HG03354 (cell line): ENCODE data around the gene LRRC61.
"Not testable (repeated sequence)": the region's sequence is repeated elsewhere in the genome, so short reads cannot be mapped to it uniquely, and the experiment has no call there.

Experiments
- ATAC-seq: cut with Tn5 transposase; IDR thresholded peaks from one replicate; pipeline ENCODE4 v1.9.1; 2021; ENCODE audit warnings: mild to moderate bottlenecking; ENCODE audit not compliant: unreplicated experiment, poor library complexity, severe bottlenecking

The LRRC61 gene, protein sequence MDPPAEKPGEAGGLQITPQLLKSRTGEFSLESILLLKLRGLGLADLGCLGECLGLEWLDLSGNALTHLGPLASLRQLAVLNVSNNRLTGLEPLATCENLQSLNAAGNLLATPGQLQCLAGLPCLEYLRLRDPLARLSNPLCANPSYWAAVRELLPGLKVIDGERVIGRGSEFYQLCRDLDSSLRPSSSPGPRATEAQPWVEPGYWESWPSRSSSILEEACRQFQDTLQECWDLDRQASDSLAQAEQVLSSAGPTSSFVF

GRCh38 chr7:150322833-150323681, at the start of gene LRRC61, which contains the start of gene ACTR3C:
TSS of gene LRRC61 (plus strand) at chr7:150323355. CDS start at chr7:150336862, 13,507 bp downstream.
TSS of gene ACTR3C (minus strand) at chr7:150323545. CDS start at chr7:150295296, 28,249 bp downstream.
- peak; percentile 72 for ATAC-seq

DNA sequence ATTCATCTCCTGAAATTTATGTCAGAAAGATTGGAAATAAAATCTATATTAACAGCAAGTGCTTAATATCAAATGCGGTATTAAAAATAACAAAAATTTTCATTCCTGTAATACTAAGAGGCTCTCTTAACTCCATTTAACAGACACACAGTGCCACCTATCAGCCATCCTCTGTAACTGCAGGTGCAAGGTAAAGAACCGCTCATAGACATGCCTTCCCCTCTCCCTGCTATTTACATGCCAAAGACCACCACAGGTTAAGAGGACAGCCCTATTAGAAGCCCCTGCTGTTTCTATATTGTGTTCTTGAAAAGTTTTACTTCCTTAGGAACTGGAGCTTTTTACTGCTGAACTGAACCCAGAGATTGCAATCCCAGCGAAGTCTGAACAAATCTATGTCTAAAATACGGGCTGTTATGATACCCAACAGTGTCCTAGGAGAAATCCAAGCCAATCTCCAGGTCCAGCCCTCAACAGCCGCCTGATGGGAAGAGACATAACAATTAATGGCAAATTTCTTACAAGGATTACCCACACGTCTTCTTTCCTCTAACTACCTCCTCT, 46.9 kb upstream of the LRRC61 start:
- ATAC-seq: peak; percentile 60

DNA sequence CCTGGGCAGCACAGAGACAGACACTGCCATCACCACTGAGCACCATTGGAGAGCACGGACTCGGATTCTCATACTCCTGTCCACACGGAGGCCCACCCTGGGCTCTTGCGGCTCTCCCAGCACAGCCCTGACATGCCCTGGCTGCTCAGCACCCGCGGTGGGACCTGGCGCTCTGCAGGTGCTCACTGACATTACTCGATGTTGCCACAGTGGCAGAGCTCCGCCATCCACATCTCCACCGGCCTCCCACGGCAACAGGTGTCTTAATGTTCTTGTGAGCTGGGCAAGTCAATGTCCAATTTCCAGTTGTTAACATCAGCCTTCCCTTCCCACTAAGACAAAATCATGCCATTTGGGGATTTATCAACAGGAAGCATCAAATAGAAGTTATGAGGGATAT, 44.8 kb upstream of the LRRC61 start:
- ATAC-seq: not testable (repeated sequence)

DNA sequence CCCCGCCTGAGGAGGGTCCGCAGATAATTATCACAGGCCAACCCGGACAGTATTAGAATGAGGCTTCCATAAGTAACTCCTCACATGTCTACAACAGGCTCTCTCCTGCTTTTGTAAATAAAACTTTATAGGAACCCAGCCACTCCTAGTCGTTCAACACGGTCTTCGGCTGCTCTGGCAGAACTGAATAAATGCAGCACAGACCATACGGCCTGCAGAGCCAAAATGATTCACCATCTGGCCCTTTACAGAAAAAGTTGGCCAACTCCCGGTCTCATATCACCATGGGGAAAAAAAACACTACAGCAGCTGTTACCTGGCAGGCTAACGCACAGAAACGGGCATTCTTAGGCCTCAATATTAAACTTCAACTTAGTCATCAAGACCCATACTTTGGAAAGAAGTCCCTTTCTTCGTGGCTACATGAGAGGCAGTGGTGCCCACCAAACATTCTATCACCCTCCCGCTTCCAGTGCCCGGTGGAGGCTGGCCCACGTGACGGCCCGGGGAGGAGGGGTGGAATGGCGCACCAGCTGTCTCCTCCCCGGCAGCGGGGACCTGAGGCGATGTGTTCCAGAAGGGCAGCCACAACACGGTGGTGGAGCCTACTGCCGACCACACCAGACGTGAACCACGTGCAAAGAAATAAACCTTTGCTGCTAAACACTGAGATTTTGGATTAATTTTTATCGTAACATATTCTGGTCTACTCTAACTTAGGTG, 41.3 kb upstream of the LRRC61 start:
- ATAC-seq: not testable (repeated sequence)

DNA sequence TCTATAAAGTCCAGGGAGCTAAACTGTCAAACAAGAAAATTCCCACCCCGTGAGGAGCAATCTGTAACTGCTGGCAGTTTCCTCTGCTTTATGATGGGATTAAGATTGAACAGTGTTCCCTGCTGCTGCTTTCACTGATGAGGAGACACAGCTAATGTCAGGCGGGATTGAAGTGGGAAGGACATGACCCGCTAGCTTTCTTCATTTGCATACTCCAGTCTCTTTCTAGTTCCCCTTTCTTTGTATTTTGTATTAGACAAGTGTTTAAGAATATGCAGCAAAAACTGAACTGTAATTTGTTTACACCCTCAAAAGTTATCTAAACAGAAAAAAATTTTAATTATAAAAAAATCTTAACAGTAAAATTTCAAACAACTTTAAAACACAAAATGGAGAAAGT, 40.0 kb upstream of the LRRC61 start:
- not testable (repeated sequence) for ATAC-seq

- ATAC-seq: not testable (repeated sequence)
Measured at GRCh38 chr7:150283608-150284007, 39.5 kb upstream of the LRRC61 start.

DNA sequence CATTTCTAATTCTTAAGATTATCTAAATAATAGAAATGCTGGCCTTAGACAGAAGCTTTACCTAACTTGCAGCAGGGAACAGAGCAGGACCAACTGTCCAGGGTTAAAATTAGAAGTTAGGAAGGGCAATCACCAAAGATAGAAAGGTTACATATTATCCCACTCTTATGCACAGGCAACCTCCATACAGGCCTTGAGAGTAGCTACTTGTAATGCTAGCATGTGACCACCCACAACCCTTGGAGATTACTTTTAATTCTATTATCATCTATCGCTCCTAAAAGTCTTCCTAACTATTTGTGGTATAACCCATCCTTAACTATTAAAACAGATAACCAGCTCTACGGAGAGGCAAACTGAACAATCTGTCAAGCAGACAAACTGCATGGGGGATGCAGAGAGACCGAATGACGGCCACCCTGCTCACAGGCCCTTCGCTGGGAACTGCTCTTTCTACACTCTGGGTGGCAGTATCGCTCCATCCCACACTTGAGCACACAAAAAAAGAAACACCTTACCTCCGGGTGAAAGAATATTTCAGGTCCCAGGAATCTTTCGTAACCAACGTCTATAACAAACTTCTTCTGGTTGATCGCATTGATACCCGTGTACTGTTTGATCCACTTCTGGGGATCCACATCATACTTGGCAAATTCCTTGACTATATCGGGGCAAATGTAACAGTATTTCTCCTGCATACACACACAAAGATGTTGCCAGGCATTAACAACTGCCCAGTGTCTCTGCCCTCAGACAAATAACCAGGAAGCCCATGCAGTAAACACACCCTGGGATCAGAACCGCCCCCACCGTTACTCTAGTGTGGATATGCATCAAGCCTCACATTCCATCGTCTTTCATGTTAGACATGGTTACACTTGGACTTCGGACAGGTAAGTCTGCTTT, 37.1 kb upstream of the LRRC61 start:
- peak; percentile 79 for ATAC-seq

DNA sequence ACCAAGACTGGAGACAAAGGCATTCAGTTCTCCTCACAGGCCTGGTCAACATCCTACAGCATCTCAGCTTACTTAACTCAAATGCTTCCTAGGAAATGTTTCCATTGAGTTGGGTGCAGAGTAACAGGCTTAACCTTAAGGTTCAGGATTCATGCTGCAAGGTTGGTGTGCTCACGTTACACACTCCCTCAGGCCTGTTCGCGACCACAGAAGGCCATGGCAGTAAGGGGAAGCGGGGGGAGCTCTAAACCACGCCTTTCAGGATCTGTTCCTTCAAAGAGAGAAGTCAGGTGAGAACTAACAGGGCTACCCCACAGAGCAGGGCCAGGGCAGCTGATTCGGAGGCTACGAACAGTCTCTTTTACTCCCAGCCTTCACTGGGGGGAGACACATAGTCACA, 35.3 kb upstream of the LRRC61 start:
- ATAC-seq: not testable (repeated sequence)

DNA sequence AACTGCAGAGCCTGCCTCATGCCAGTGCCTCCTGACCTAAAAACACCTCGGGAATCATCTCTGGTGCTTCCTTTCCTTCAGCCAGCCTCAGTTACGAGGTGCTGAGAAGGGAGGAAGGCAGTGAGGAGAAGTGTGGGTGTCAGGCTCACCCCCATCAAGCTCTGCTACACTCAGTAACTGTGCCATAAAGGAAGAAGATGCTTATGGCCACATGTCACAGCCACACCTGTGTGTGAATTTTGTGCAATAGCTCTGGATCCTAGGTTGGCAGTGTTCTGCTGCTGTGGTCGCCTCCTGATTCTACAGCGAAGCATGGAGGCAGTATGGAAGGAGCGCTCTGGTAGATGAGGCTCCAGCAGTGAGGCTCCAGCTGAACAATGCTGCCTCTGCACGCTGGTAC, 34.3 kb upstream of the LRRC61 start:
- ATAC-seq: not testable (repeated sequence)

GRCh38 chr7:150290317-150290716, 32.8 kb upstream of the LRRC61 start:
- not testable (repeated sequence) for ATAC-seq

- not testable (repeated sequence) for ATAC-seq
Measured at GRCh38 chr7:150295027-150295426, 28.1 kb upstream of the LRRC61 start.

DNA sequence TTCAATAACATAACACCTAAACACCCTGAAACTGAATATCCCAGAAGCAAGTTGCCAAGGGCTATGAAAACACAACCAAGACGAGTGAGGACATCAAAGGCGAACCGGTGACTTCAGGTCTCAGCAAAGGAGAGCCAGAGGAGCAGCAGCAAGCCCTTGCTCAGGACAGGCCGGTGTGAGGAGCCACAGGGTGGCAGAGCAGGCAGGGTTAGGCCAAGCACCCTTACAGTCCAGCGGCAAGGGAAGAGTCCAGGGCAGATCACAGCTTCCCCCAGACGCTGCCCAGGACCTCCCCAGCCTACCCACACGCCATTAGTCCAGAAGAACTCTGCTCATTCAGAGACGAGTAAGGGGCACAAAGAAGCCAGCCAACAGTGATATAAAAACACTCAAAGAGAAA, 27.5 kb upstream of the LRRC61 start:
- not testable (repeated sequence) for ATAC-seq

DNA sequence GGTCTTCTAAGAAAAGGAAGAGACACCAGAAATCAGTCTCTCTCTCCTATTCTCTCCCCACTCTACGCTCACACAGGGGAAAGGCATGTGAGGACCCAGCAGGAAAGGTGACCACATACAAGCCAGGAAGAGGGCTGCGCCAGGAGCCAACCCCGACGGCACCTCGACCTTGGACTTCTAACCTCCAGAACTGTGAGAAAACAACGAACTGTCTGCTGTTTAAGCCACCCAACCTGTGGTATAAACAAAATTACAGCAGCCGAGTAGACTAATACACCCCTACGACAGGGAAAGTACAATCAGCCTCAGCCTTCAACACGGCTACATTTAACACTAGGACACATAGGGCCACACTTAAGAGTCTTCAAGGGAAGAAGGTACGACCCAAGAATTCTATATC, 26.4 kb upstream of the LRRC61 start:
- ATAC-seq: not testable (repeated sequence)

- ATAC-seq: not testable (repeated sequence)
Measured at GRCh38 chr7:150297978-150298377, 25.2 kb upstream of the LRRC61 start.

GRCh38 chr7:150302908-150303310, 20.2 kb upstream of the LRRC61 start:
- ATAC-seq: not testable (repeated sequence)

DNA sequence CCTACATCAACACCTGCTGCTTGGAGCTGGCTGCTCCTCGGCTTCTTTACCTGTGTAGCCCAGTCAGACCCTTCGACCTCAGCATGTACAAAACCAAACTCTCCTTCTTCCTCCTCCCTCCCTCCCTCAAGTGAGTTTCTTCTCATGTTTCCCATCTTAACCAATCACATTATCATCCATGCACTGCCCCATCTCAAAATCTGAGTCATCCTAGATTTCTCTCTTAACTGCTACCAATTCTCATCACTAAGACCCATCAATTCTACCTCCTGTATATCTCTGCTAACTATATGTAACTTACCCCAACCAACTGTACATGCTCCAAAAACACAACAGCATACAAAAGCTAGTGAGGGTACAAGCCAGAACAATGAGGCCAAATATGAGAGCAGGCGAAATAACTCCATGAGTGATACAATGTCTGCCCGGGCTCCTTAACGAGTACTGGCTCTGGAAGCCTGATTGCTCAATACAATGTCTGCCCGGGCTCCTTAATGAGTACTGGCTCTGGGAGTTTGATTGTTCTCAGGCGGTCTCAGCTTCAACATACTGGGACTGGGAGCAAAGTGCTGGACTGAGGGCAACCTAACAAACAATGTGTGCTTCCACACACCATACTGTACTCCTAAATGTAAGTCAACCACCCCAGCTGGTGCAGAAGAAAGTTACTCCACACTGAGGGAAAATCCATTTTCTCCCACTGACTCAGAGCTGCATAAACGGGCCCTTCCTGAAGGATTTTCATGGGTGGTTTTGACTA, 18.5 kb upstream of the LRRC61 start:
- not testable (repeated sequence) for ATAC-seq

DNA sequence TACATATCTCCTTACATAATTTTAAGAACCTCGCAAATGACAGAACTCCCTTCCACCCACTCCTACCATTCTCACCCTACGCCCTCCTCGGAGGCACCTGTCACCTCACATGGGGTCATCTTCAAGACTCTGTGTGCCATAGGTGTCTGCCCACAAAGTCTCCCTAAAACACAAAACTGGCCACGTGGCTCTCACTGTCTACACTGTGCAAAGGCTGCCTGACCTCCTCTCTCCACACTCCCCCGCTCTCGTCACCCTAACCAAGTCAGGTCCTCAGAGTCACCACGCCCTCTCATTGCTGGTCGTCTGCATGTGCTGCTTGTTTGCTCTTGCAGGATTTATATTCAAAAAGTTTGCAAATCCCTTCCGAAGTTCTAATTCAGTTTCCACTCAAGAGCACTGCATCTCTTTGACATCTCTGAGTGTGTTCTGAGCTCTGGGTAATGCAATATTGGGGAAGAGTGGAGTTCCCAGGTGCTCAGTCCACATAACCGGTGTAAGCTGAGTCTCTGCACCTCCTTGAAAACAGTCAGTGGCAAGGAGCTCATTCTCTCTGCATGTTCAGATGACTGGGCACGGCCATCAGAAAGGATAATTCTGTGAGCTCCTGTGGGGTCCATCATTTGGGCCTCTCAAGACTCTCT, 17.8 kb upstream of the LRRC61 start:
- ATAC-seq: not testable (repeated sequence)

- ATAC-seq: not testable (repeated sequence)
Measured at GRCh38 chr7:150305903-150306284, 17.3 kb upstream of the LRRC61 start.
